Measurements from ENCODE around the gene MKI67. TPM values are rescaled to one million over a fixed set of nuclear protein-coding genes. Genes with fewer than 3 reads are reported as not detected.

The MKI67 gene
- total and polyA plus RNA-seq, 2 donors (not counting 3 experiments of a cell fraction or from before 2014, with no cell fraction given), result 16.2 to 125 TPM

GRCh38 chr10:128125416-128125943 lies 743 bp downstream of the MKI67 start:
- Histone ChIP-seq H3K9me1 (replicated peaks; ENCODE audit: control insufficient read depth, extremely low read depth, insufficient read depth, low read length) (no peaks in the 10 kb centered on the region), H3K4me1 (ENCODE audit: control insufficient read depth, extremely low read depth, insufficient read depth, low read length) (peaks cover 34% of the 10 kb centered on the region), H3K9me3 (replicated peaks; ENCODE audit: control insufficient read depth, insufficient read depth, low read length) (no peaks in the 10 kb centered on the region), H2AFZ (ENCODE audit: low read depth, low read length) (peak overlapping the region; percentile 89), H3K36me3 (ENCODE audit: control insufficient read depth in 2 of 2, extremely low read depth in 1 of 2, insufficient read depth in 2 of 2, low read length in 2 of 2) (peaks cover 0 to 8% of the 10 kb centered on the region in 2 experiments), H4K20me1 (replicated peaks; ENCODE audit: control insufficient read depth, extremely low read depth, insufficient read depth, low read length) (no peaks in the 10 kb centered on the region), H3K9ac (replicated peaks; ENCODE audit: extremely low read depth, insufficient read depth, low read length) (peak overlapping the region; percentile 68), H3K27me3 (ENCODE audit: control insufficient read depth in 2 of 2, insufficient read depth in 2 of 2, low read length in 2 of 2) (no peaks in the 10 kb centered on the region), H3K79me2 (ENCODE audit: control insufficient read depth, insufficient read depth, low read length) (peaks cover 54% of the 10 kb centered on the region), H3K4me2 (ENCODE audit: insufficient read depth, low read length) (peak overlapping the region; percentile 77), H3K4me3 (replicated peaks in 1 of 3; ENCODE audit: insufficient read depth in 1 of 3, low read depth in 1 of 3, low read length in 3 of 3) (peak overlapping the region; percentile 76 to 89 (median 84)), H3K27ac (ENCODE audit: insufficient read depth, low read depth, low read length) (peak overlapping the region; percentile 57)
- DNase-seq (ENCODE audit: low read depth, low spot score), result peak; percentile 12
- dilution Hi-C loops (cut with MboI; ENCODE audit: extremely low pct_ligation_motif_present, low sequenced_read_pairs), result no loop called here
- intact Hi-C loops (cut with micrococcal nuclease), result loop anchor here (5.0 kb wide), 1 partner anchor 113 kb away; no protein-coding TSS in a partner anchor
- no TSS peak for BruUV-seq (replicated peaks)
- TF ChIP-seq MYC (IDR thresholded peaks at IDR 0.05; ENCODE audit: low read depth, low read length), result no peak
- FAIRE-seq, result no peak
- ChIA-PET CTCF (interaction anchor here (0.8 to 1.3 kb wide), 3 partner anchors 9 to 13 kb away, joined by 3 to 4 read pairs (median 4); no protein-coding TSS in a partner anchor), POLR2A (no interaction called here)

GRCh38 chr10:128124813-128125403 lies 1.3 kb downstream of the MKI67 start:
- POLR2A ChIA-PET, result no interaction called here
- dilution Hi-C loops (cut with MboI; ENCODE audit: extremely low pct_ligation_motif_present, low sequenced_read_pairs), result no loop called here
- H3K4me3 ChIP-seq (replicated peaks in 1 of 3; ENCODE audit: insufficient read depth in 1 of 3, low read depth in 1 of 3, low read length in 3 of 3), result peak overlapping the region; percentile 76 to 89 (median 84)
- H3K79me2 ChIP-seq (ENCODE audit: control insufficient read depth, insufficient read depth, low read length), result peaks cover 60% of the 10 kb centered on the region
- peak overlapping the region; percentile 57 for H3K27ac ChIP-seq (ENCODE audit: insufficient read depth, low read depth, low read length)
- H3K9ac ChIP-seq (replicated peaks; ENCODE audit: extremely low read depth, insufficient read depth, low read length), result peak overlapping the region; percentile 68
- peak overlapping the region; percentile 77 for H3K4me2 ChIP-seq (ENCODE audit: insufficient read depth, low read length)
- no peaks in the 10 kb centered on the region for H3K27me3 ChIP-seq (ENCODE audit: control insufficient read depth in 2 of 2, insufficient read depth in 2 of 2, low read length in 2 of 2)
- TF ChIP-seq POLR2AphosphoS5 (IDR thresholded peaks at IDR 0.05; ENCODE audit: insufficient read depth, low read depth, low read length) (no peak), MYC (IDR thresholded peaks at IDR 0.05; ENCODE audit: low read depth, low read length) (no peak), EZH2 (IDR thresholded peaks at IDR 0.05; ENCODE audit: borderline replicate concordance, low read depth, low read length, severe bottlenecking) (no peak)
- peak; percentile 48 for FAIRE-seq
- H2AFZ ChIP-seq (ENCODE audit: low read depth, low read length), result peak overlapping the region; percentile 40
- BruUV-seq (replicated peaks), result TSS peak; percentile 18
- intact Hi-C loops (cut with micrococcal nuclease), result loop anchor here (5.0 kb wide), 1 partner anchor 113 kb away; no protein-coding TSS in a partner anchor
- CTCF ChIA-PET, result interaction anchor here (1.1 to 1.3 kb wide), 2 partner anchors 8 to 13 kb away, joined by 3 to 4 read pairs; no protein-coding TSS in a partner anchor
- no peaks in the 10 kb centered on the region for H3K9me3 ChIP-seq (replicated peaks; ENCODE audit: control insufficient read depth, insufficient read depth, low read length)
- no peaks in the 10 kb centered on the region for H4K20me1 ChIP-seq (replicated peaks; ENCODE audit: control insufficient read depth, extremely low read depth, insufficient read depth, low read length)
- H3K9me1 ChIP-seq (replicated peaks; ENCODE audit: control insufficient read depth, extremely low read depth, insufficient read depth, low read length), result no peaks in the 10 kb centered on the region
- peak; percentile 8 for DNase-seq (ENCODE audit: low read depth, low spot score)
- peaks cover 32% of the 10 kb centered on the region for H3K4me1 ChIP-seq (ENCODE audit: control insufficient read depth, extremely low read depth, insufficient read depth, low read length)
- H3K36me3 ChIP-seq (ENCODE audit: control insufficient read depth in 2 of 2, extremely low read depth in 1 of 2, insufficient read depth in 2 of 2, low read length in 2 of 2), result peaks cover 0 to 8% of the 10 kb centered on the region in 2 experiments
